ENCODE measurements around the gene SLC9A9.

GRCh38 chr3:143352850-143353550 lies 495.3 kb downstream of the SLC9A9 start:
- TF ChIP-seq CTCF (IDR thresholded peaks at IDR 0.05), result no peak
- TF ChIP-seq POLR2A (IDR thresholded peaks at IDR 0.05), result no peak
